Astrocyte (in vitro differentiated cells and primary cell): Measurements from ENCODE around the gene SEC63. TPM values are rescaled to one million over a fixed set of nuclear protein-coding genes. Genes with fewer than 3 reads are reported as not detected.
A peak's percentile ranks its signal among the peaks of the same experiment; 100 is the strongest.

Experiments
- DNase-seq: peaks from one replicate; pipeline ENCODE4 v3.0.0-alpha.2; 2010; ENCODE audit warnings: low read depth
- FAIRE-seq: peaks from 2 replicates; lab custom pipeline; 2011; peaks lifted over from hg19 to GRCh38; lab: Jason Lieb, UNC
- H2AFZ ChIP-seq: 2 replicates; pipeline ENCODE4 v1.6.0; 2012; ENCODE audit warnings: low read depth, low read length, inconsistent platforms
- H3K27ac ChIP-seq: 2 replicates; pipeline ENCODE4 v1.5.1; 2011; ENCODE audit warnings: low read depth, low read length, inconsistent platforms
- H3K27me3 ChIP-seq: 2 replicates; pipeline ENCODE4 v1.6.0; 2011; ENCODE audit warnings: low read length, inconsistent platforms; ENCODE audit not compliant: insufficient read depth
- H3K36me3 ChIP-seq: 2 replicates; pipeline ENCODE4 v1.5.1; 2011; ENCODE audit warnings: low read length, inconsistent platforms; ENCODE audit not compliant: insufficient read depth
- H3K4me1 ChIP-seq: 2 replicates; pipeline ENCODE4 v1.5.1; 2011; ENCODE audit warnings: low read length, inconsistent platforms; ENCODE audit not compliant: insufficient read depth
- H3K4me2 ChIP-seq: 2 replicates; pipeline ENCODE4 v1.6.0; 2012; ENCODE audit warnings: low read length, inconsistent platforms
- H3K4me3 ChIP-seq: 2 replicates; pipeline ENCODE4 v1.5.1; 2011; ENCODE audit warnings: low read depth, mild to moderate bottlenecking, low read length, inconsistent platforms; ENCODE audit not compliant: insufficient read depth
- H3K79me2 ChIP-seq: 2 replicates; pipeline ENCODE4 v1.6.0; 2012; ENCODE audit warnings: mild to moderate bottlenecking, low read length, inconsistent platforms; ENCODE audit not compliant: insufficient read depth
- H3K9ac ChIP-seq: 2 replicates; pipeline ENCODE4 v1.6.0; 2012; ENCODE audit warnings: mild to moderate bottlenecking, low read length, inconsistent platforms
- H3K9me3 ChIP-seq: 2 replicates; pipeline ENCODE4 v1.5.1; 2012; ENCODE audit warnings: low read depth, mild to moderate bottlenecking, low read length, inconsistent platforms; ENCODE audit not compliant: insufficient read depth
- H4K20me1 ChIP-seq: 2 replicates; pipeline ENCODE4 v1.6.0; 2012; ENCODE audit warnings: low read length, inconsistent platforms; ENCODE audit not compliant: insufficient read depth
- H3K27ac Mint-ChIP-seq: one replicate; pipeline ENCODE4 v1.8.0; 2021; ENCODE audit warnings: mild to moderate bottlenecking, mixed read lengths; ENCODE audit not compliant: unreplicated experiment
- H3K27me3 Mint-ChIP-seq: one replicate; pipeline ENCODE4 v1.8.0; 2021; ENCODE audit warnings: low read depth, mixed read lengths; ENCODE audit not compliant: unreplicated experiment
- H3K36me3 Mint-ChIP-seq: one replicate; pipeline ENCODE4 v1.8.0; 2021; ENCODE audit warnings: low read depth, mixed read lengths; ENCODE audit not compliant: unreplicated experiment
- H3K4me1 Mint-ChIP-seq: one replicate; pipeline ENCODE4 v1.8.0; 2021; ENCODE audit warnings: low read depth, mixed read lengths; ENCODE audit not compliant: unreplicated experiment
- H3K4me3 Mint-ChIP-seq: one replicate; pipeline ENCODE4 v1.8.0; 2021; ENCODE audit warnings: mild to moderate bottlenecking, moderate library complexity, mixed read lengths; ENCODE audit not compliant: unreplicated experiment
- H3K9me3 Mint-ChIP-seq: one replicate; pipeline ENCODE4 v1.8.0; 2021; ENCODE audit warnings: mild to moderate bottlenecking, mixed read lengths; ENCODE audit not compliant: unreplicated experiment
- CTCF ChIP-seq: IDR thresholded peaks from 2 replicates; pipeline ENCODE4 v1.5.1; 2011; ENCODE audit warnings: low read depth, mild to moderate bottlenecking, inconsistent platforms, low read length, moderate library complexity; ENCODE audit not compliant: insufficient read depth
- EZH2 ChIP-seq: IDR thresholded peaks from 2 replicates; pipeline ENCODE4 v1.6.1; 2012; ENCODE audit warnings: mild to moderate bottlenecking, low read length, inconsistent platforms; ENCODE audit not compliant: insufficient read depth
- total RNA-seq: library from RNA; stranded (reverse); gene quantifications from 2 replicates; pipeline ENCODE4 v1.2.1, GENCODE V29; 2021

The SEC63 gene
- total RNA-seq, 1 donor from 2014 or later, result 161 TPM

- no peak for FAIRE-seq
- Histone ChIP-seq H3K4me1 (peaks cover 3% of the 10 kb centered on the region), H3K4me2 (no peak overlapping the region), H3K79me2 (no peaks in the 10 kb centered on the region), H3K27me3 (no peaks in the 10 kb centered on the region), H3K4me3 (no peak overlapping the region), H3K27ac (no peak overlapping the region), H3K9me3 (no peaks in the 10 kb centered on the region), H3K9ac (no peak overlapping the region), H2AFZ (no peak overlapping the region), H4K20me1 (peaks cover 33% of the 10 kb centered on the region), H3K36me3 (peaks cover 17% of the 10 kb centered on the region)
- Mint-ChIP-seq H3K4me1 (peaks cover 17% of the 10 kb centered on the region), H3K36me3 (peaks cover 16% of the 10 kb centered on the region), H3K9me3 (no peaks in the 10 kb centered on the region), H3K27ac (no peak overlapping the region), H3K27me3 (no peaks in the 10 kb centered on the region), H3K4me3 (no peak overlapping the region)
- no peak for DNase-seq
- TF ChIP-seq EZH2 (no peak), CTCF (no peak)
Measured at GRCh38 chr6:107868867-107869611, 89.0 kb downstream of the SEC63 start.

- peaks cover 11% of the 10 kb centered on the region for H3K36me3 ChIP-seq
- no peak overlapping the region for H2AFZ ChIP-seq
- H4K20me1 ChIP-seq, result peaks cover 33% of the 10 kb centered on the region
- H3K27me3 ChIP-seq, result no peaks in the 10 kb centered on the region
- peaks cover 3% of the 10 kb centered on the region for H3K4me1 ChIP-seq
- H3K27ac Mint-ChIP-seq, result no peak overlapping the region
- peaks cover 16% of the 10 kb centered on the region for H3K4me1 Mint-ChIP-seq
- no peak overlapping the region for H3K27ac ChIP-seq
- H3K9ac ChIP-seq, result no peak overlapping the region
- no peaks in the 10 kb centered on the region for H3K9me3 ChIP-seq
- DNase-seq, result no peak
- H3K4me3 ChIP-seq, result no peak overlapping the region
- no peak overlapping the region for H3K4me2 ChIP-seq
- H3K9me3 Mint-ChIP-seq, result no peaks in the 10 kb centered on the region
- H3K79me2 ChIP-seq, result no peaks in the 10 kb centered on the region
- TF ChIP-seq CTCF (no peak), EZH2 (no peak)
- H3K4me3 Mint-ChIP-seq, result no peak overlapping the region
- H3K36me3 Mint-ChIP-seq, result peaks cover 16% of the 10 kb centered on the region
- no peak for FAIRE-seq
- no peaks in the 10 kb centered on the region for H3K27me3 Mint-ChIP-seq
Measured at GRCh38 chr6:107867302-107867615, 90.7 kb downstream of the SEC63 start.

- H3K9me3 Mint-ChIP-seq, result no peaks in the 10 kb centered on the region
- Histone ChIP-seq H4K20me1 (peaks cover 33% of the 10 kb centered on the region), H3K27me3 (no peaks in the 10 kb centered on the region), H3K4me2 (no peak overlapping the region), H3K9me3 (no peaks in the 10 kb centered on the region), H3K36me3 (peaks cover 9% of the 10 kb centered on the region), H3K4me3 (no peak overlapping the region), H3K9ac (no peak overlapping the region), H3K27ac (no peak overlapping the region), H3K79me2 (no peaks in the 10 kb centered on the region), H2AFZ (no peak overlapping the region), H3K4me1 (peaks cover 3% of the 10 kb centered on the region)
- H3K4me1 Mint-ChIP-seq, result peaks cover 15% of the 10 kb centered on the region
- H3K4me3 Mint-ChIP-seq, result no peak overlapping the region
- no peak for DNase-seq
- H3K36me3 Mint-ChIP-seq, result peaks cover 16% of the 10 kb centered on the region
- no peaks in the 10 kb centered on the region for H3K27me3 Mint-ChIP-seq
- FAIRE-seq, result peak; percentile 13
- TF ChIP-seq CTCF (peak; percentile 60), EZH2 (no peak)
- H3K27ac Mint-ChIP-seq, result no peak overlapping the region
Measured at GRCh38 chr6:107866606-107867301, 91.3 kb downstream of the SEC63 start.
